SH-SY5Y (cell line): ENCODE measurements around the gene WBP2.

ENCODE experiments used
- GATA2 ChIP-seq: IDR thresholded peaks from 2 replicates; pipeline ENCODE4 v1.6.1; 2011; ENCODE audit warnings: mild to moderate bottlenecking, low read depth, low read length
- GATA3 ChIP-seq: IDR thresholded peaks from 2 replicates; pipeline ENCODE4 v1.6.1; 2011; ENCODE audit warnings: low read depth, mild to moderate bottlenecking, low read length, moderate library complexity

Gene WBP2

GRCh38 chr17:75832164-75832651, 22.9 kb downstream of the WBP2 start:
- TF ChIP-seq GATA2 (no peak), GATA3 (no peak)

GRCh38 chr17:75831032-75831571, 24.0 kb downstream of the WBP2 start:
- TF ChIP-seq GATA2, result no peak
- no peak for TF ChIP-seq GATA3

GRCh38 chr17:75830164-75831031, 24.7 kb downstream of the WBP2 start:
- TF ChIP-seq GATA2 (no peak), GATA3 (no peak)

GRCh38 chr17:75829747-75830146, 25.4 kb downstream of the WBP2 start:
- TF ChIP-seq GATA2 (no peak), GATA3 (no peak)

GRCh38 chr17:75828741-75829140, 26.4 kb downstream of the WBP2 start:
- no peak for TF ChIP-seq GATA3
- TF ChIP-seq GATA2, result no peak

GRCh38 chr17:75828076-75828400, 27.1 kb downstream of the WBP2 start:
- no peak for TF ChIP-seq GATA3
- no peak for TF ChIP-seq GATA2

- TF ChIP-seq GATA3 (no peak), GATA2 (no peak)
Measured at GRCh38 chr17:75827308-75828075, 27.6 kb downstream of the WBP2 start.

- TF ChIP-seq GATA2 (no peak), GATA3 (no peak)
Measured at GRCh38 chr17:75826561-75827307, 28.4 kb downstream of the WBP2 start.

- TF ChIP-seq GATA2 (no peak), GATA3 (no peak)
Measured at GRCh38 chr17:75825748-75826370, 29.3 kb downstream of the WBP2 start.

GRCh38 chr17:75825149-75825552, 30.0 kb downstream of the WBP2 start:
- TF ChIP-seq GATA3, result no peak
- no peak for TF ChIP-seq GATA2

- TF ChIP-seq GATA3, result no peak
- TF ChIP-seq GATA2, result no peak
Measured at GRCh38 chr17:75824666-75825065, 30.5 kb downstream of the WBP2 start.

- no peak for TF ChIP-seq GATA2
- TF ChIP-seq GATA3, result no peak
Measured at GRCh38 chr17:75824050-75824552, 31.0 kb downstream of the WBP2 start.

- TF ChIP-seq GATA2, result no peak
- no peak for TF ChIP-seq GATA3
Measured at GRCh38 chr17:75823257-75824041, 31.7 kb downstream of the WBP2 start.

- no peak for TF ChIP-seq GATA3
- no peak for TF ChIP-seq GATA2
Measured at GRCh38 chr17:75822800-75823166, 32.4 kb downstream of the WBP2 start.
